ENCODE measurements around the gene LYPD3.
"Not testable (repeated sequence)": the region's sequence is repeated elsewhere in the genome, so short reads cannot be mapped to it uniquely, and the experiment has no call there.

Gene LYPD3

GRCh38 chr19:43460362-43461016 is 4.9 kb downstream of the LYPD3 start:
- no peak for DNase-seq

GRCh38 chr19:43457809-43458208 is 7.6 kb downstream of the LYPD3 start:
- no peak for DNase-seq

GRCh38 chr19:43455321-43456113 is 9.9 kb downstream of the LYPD3 start:
- no peak for DNase-seq

GRCh38 chr19:43454031-43454430 is 11.4 kb downstream of the LYPD3 start:
- no peak for DNase-seq

DNA sequence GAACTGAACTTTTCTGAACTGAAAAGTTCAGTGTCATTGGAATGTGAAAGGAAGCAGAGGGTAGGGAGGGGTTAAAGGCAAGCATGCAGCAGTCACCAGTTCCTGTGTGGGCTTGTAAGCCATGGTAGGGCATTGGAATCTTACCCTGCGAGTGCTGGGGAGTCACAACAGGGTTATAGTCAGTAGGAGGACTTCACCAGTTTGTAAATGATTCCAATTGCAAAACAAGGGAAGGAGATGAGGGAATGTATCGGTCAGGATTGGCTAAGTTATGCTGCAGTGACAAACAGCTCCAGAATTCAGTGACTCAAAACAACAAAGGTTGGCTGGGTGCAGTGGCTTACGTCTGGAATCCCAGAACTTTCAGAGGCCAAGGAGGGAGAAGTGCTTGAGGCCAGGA is 12.8 kb downstream of the LYPD3 start:
- no peak for DNase-seq

GRCh38 chr19:43450545-43450997 is 14.8 kb downstream of the LYPD3 start:
- no peak for DNase-seq

- no peak for DNase-seq
Observed at GRCh38 chr19:43447655-43448054, 17.8 kb downstream of the LYPD3 start.

GRCh38 chr19:43446746-43447489 is 18.5 kb downstream of the LYPD3 start:
- DNase-seq = peak; percentile 59 to 84 (median 76)

- no peak for DNase-seq
Observed at GRCh38 chr19:43445426-43445825, 20.0 kb downstream of the LYPD3 start.

- no peak for DNase-seq
Observed at GRCh38 chr19:43444531-43445287, 20.7 kb downstream of the LYPD3 start.

DNA sequence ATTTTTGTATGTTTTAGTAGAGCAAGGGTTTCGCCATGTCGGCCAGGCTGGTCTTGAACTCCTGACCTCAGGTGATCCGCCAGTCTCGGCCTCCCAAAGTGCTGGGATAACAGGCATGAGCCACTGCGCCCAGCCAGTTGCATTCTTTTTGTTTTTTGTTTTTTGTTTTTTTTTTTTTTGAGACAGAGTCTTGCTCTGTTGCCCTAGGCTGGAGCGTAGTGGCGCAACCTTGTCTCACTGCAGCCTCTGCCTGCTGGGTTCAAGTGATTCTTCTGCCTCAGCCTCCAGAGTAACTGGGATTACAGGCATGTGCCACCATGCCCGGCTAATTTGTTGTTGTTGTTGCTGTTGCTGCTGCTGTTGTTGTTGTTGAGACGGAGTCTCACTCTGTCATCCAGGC is 21.3 kb downstream of the LYPD3 start:
- DNase-seq = not testable (repeated sequence)

DNA sequence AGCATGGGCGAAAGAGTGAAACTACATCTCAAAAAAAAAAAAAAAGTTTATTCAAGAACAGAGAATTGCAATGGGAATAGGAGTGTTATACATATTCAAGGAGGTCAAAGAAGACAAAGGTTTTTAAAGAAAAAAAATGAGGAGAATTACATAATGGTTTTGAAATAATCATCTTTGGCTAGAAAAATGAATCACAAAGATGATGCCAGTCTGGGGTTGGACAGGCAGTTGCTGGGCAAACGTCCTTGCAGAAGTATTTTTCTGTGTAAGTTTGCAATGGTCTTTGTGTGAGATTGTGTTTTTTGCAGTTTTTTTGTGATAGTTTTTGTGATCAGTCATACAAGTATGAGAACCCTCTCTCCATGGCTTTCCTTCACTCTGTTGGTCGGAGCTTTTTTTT is 23.7 kb downstream of the LYPD3 start:
- DNase-seq = no peak

- no peak for DNase-seq
Observed at GRCh38 chr19:43439709-43440063, 25.7 kb downstream of the LYPD3 start.

- DNase-seq = peak; percentile 35 to 86 (median 62)
Observed at GRCh38 chr19:43439032-43439708, 26.2 kb downstream of the LYPD3 start.

GRCh38 chr19:43438291-43439031 is 26.9 kb downstream of the LYPD3 start:
- DNase-seq = no peak

DNA sequence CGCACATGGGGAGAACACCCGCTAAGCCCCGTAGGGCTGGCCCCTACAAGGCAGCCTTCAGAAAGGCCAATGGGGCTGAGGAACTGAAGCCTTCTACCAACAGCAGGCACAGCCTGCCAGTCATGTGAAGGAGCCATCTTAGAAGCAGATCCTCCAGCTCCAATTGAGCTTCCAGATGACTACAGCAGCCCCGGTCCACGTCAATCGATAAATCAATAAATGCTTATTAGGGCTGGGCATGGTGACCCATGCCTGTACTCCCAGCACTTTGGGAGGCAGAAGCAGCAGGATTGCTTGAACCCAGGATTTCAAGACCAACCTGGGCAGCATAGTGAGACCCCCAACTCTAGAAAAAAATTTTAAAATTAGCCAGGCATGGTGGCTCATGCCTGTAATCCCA is 27.7 kb downstream of the LYPD3 start:
- DNase-seq = no peak

DNA sequence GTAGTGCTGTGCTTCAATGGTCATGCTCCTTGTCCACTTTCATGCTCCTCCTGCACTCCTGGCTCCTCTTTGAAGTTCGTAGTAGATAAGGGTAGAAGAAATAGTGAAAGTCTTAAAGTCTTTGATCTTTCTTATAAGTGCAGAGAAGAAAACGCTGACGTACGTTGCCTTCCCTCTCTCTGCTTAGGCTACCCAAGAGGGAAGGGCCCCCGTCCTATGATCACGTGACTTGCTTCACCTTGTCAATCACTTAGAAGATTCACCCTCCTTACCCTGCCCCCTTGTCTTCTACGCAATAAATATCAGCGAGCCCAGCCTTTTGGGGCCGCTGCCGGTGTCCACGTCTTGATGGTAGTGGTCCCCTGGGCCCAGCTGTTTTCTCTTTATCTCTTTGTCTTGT is 28.1 kb downstream of the LYPD3 start:
- DNase-seq = peak; percentile 6 to 40 (median 15)

- DNase-seq = no peak
Observed at GRCh38 chr19:43435775-43436174, 29.6 kb downstream of the LYPD3 start.

DNA sequence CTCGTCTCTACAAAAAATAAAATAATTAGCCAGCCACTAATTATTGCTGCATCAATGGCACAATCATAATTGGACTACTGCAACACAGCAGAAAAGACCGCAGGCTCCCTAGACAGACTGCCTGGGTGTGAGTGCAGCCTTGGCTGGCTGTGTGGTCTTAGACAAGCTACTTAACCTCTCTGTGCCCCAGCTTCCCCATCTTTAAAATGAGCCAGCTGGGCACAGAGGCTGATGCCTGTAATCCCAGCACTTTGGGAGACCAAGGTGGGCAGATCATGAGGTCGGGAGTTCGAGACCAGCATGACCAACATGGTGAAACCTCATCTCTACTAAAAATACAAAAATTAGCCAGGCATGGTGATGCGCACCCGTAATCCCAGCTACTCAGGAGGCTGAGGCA is 31.7 kb downstream of the LYPD3 start:
- DNase-seq = no peak

DNA sequence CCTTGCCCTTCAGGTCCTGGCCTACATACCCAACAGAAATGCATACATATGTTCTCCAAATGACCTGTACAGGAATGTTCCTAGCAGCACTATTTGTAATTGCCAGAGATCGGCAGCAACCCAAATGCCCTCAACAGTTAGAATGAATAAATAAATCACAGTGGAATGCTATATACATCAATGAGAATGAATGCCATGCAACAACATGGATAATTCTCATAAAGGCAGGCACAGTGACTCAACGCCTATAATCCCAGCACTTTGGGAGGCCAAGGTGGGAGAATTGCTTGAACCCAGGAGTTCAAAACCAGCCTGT is 32.1 kb downstream of the LYPD3 start:
- no peak for DNase-seq

DNA sequence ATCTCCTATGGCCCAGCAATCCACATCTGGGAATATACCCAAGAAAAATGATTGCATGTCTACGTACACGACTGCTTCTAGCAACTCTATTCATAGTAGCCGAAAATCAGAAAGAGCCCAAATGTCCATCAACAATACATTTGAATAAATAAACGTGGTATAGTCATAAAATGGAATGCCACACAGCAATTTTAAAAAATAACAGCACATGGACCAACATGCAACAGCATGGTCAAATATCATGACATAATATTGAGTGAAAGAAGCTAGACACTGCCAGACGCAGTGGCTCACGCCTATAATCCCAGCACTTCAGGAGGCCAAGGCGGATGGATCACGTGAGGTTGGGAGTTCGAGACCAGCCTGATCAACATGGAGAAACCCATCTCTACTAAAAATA is 34.4 kb downstream of the LYPD3 start:
- DNase-seq = no peak

Measured in stimulated activated naive CD4-positive, alpha-beta T cell (primary cell).